ENCODE measurements around the gene ATAD2B.
"Not testable (repeated sequence)": the region's sequence is repeated elsewhere in the genome, so short reads cannot be mapped to it uniquely, and the experiment has no call there.

ATAD2B gene

DNA sequence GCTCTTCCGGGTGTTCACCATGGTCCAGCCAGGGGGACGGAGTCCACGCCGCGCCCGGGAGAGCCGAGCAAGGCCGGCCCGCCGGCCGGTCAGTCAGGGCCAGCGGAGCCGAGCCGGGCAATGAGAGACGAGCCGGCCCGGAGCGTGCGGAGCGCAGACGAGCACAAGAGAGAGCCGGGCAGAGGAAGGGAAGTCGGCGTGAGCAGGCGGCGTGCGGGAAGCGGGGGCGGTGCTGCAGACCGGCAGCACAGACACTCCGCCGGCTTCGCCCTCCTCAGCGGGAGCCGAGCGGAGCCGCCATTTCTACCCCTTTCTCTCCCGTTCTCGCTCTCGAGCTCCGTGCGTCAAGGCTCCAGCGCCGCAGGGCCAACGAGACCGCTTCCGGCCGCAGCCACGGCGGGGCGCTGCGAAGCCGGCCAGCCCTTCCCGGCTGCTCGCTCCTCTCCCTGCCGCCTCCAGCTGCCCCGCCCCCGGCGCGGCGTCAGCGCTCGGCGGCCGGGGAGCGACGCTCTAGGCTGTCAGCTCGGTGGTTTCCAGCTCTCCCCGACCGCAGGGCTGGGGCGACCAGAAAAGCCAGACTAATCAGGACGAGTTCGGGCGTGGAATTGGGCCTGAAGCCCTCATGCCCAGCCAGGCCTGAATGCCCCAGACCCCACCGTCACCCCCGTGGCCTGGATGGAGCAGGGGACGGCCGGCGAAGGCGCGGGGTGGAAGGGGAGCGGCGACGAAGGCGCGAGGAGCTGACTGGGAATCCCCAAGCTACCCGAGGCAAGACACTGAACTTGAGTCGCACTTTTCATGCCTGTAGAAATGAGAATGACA, at the start of gene ATAD2B:
Gene ATAD2B (minus strand): TSS at position 374 of the 822 bp plus-strand sequence. CDS start 353 bp downstream, at position 21.
- TF ChIP-seq, protein P1, sequence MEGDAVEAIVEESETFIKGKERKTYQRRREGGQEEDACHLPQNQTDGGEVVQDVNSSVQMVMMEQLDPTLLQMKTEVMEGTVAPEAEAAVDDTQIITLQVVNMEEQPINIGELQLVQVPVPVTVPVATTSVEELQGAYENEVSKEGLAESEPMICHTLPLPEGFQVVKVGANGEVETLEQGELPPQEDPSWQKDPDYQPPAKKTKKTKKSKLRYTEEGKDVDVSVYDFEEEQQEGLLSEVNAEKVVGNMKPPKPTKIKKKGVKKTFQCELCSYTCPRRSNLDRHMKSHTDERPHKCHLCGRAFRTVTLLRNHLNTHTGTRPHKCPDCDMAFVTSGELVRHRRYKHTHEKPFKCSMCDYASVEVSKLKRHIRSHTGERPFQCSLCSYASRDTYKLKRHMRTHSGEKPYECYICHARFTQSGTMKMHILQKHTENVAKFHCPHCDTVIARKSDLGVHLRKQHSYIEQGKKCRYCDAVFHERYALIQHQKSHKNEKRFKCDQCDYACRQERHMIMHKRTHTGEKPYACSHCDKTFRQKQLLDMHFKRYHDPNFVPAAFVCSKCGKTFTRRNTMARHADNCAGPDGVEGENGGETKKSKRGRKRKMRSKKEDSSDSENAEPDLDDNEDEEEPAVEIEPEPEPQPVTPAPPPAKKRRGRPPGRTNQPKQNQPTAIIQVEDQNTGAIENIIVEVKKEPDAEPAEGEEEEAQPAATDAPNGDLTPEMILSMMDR (IDR thresholded peaks at IDR 0.05; ENCODE audit: low read depth, low read length), result peak; percentile 65
- TF ChIP-seq, protein P2, sequence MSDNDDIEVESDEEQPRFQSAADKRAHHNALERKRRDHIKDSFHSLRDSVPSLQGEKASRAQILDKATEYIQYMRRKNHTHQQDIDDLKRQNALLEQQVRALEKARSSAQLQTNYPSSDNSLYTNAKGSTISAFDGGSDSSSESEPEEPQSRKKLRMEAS (IDR thresholded peaks at IDR 0.05; ENCODE audit: low read depth, low read length), result peak; percentile 46; the same call in 1 of the 2 replicates
- peak; percentile 84 for TF ChIP-seq POLR2A (IDR thresholded peaks at IDR 0.05; ENCODE audit: extremely low read depth, insufficient read length)
- peak; percentile 58 for TF ChIP-seq MYC (IDR thresholded peaks at IDR 0.05; ENCODE audit: low read depth, low read length)
- H3K4me3 ChIP-seq (ENCODE audit: low read depth, low read length), result peak within 1 kb of the TSS; percentile 71
- DNase-seq (ENCODE audit: low read depth), result peak; percentile 97

DNA sequence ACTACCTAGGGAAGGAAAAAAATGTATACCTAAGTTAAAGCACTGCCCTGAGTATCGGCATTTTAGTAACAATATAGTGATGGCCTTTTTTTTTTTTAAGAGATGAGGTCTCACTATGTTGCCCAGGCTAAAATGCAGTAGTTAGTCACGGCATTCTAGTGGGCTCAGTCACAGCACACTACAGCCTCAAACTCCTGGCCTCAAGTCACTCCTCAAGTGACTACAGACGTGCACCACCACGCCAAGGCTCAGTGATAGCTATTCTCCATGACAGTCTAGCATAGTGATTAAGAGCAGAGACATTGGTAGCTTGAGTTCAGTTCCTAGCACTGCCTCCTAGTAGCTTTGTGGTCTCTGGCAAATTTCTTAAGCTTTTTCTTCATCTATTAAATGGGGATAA, 40.9 kb upstream of the ATAD2B start:
- TF ChIP-seq, protein P2 (IDR thresholded peaks at IDR 0.05; ENCODE audit: low read depth, low read length), result no peak
- TF ChIP-seq, protein P1 (IDR thresholded peaks at IDR 0.05; ENCODE audit: low read depth, low read length), result no peak
- TF ChIP-seq MYC (IDR thresholded peaks at IDR 0.05; ENCODE audit: low read depth, low read length) (no peak), POLR2A (IDR thresholded peaks at IDR 0.05; ENCODE audit: extremely low read depth, insufficient read length) (no peak)
- DNase-seq (ENCODE audit: low read depth), result no peak
- H3K4me3 ChIP-seq (ENCODE audit: low read depth, low read length), result no peak overlapping the region

DNA sequence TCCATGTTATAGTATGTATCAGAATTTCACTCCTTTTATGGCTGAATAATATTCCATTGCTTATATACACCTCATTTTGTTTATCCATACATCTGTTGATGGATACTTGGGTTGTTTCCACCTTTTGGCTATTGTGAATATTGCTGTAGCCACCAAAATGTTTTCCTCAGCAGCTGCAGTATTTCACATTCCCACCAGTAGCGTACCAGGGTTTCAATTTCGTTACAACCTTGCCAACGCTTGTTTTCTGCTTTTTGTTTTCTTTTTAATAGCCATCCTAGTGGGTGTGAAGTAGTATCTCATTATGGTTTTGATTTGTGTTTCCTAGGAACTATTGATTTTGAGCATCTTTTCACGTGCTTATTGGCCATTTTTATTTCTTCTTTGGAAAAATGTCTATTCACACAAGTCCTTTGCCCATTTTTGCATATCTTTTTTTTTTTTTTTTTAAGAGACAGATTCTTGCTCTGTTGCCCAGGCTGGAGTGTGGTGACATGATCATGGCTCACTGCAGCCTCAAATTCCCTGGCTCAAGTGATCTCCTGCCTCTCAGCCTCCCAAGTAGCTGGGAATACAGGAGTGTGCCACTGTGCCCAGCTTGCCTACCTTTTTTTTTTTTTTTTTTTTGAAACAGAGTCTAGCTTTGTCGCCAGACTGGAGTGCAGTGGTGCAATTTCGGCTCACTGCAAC, 27.5 kb upstream of the ATAD2B start:
- TF ChIP-seq MYC (IDR thresholded peaks at IDR 0.05; ENCODE audit: low read depth, low read length), result no peak
- TF ChIP-seq, protein P1 (IDR thresholded peaks at IDR 0.05; ENCODE audit: low read depth, low read length), result no peak
- TF ChIP-seq POLR2A (IDR thresholded peaks at IDR 0.05; ENCODE audit: extremely low read depth, insufficient read length), result no peak
- TF ChIP-seq, protein P2 (IDR thresholded peaks at IDR 0.05; ENCODE audit: low read depth, low read length), result no peak
- H3K4me3 ChIP-seq (ENCODE audit: low read depth, low read length), result no peak overlapping the region
- DNase-seq (ENCODE audit: low read depth), result no peak

DNA sequence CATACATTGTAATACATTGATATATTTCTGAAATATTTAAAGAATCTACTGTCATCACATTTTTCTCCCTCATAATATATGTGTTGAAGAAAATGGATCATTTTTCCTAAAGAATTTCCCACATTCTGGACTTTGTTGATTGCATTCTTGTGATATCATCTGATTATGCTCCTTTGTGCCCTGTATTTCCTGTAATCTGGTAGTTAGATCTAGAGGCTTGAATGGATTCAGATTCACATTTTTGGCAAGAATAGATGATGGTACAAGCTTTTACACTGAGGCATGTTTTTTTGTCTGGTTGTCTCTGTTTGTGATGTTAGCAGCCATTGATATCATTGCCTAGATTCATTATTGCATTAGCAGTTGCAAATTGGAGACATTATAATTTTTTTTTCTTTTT, 26.7 kb upstream of the ATAD2B start:
- DNase-seq (ENCODE audit: low read depth), result no peak
- TF ChIP-seq, protein P1 (IDR thresholded peaks at IDR 0.05; ENCODE audit: low read depth, low read length), result no peak
- TF ChIP-seq MYC (IDR thresholded peaks at IDR 0.05; ENCODE audit: low read depth, low read length) (no peak), POLR2A (IDR thresholded peaks at IDR 0.05; ENCODE audit: extremely low read depth, insufficient read length) (no peak)
- TF ChIP-seq, protein P2 (IDR thresholded peaks at IDR 0.05; ENCODE audit: low read depth, low read length), result no peak
- no peak overlapping the region for H3K4me3 ChIP-seq (ENCODE audit: low read depth, low read length)

- not testable (repeated sequence) for H3K4me3 ChIP-seq (ENCODE audit: low read depth, low read length); DNase-seq (ENCODE audit: low read depth)
Observed at GRCh38 chr2:23952558-23952957, 25.6 kb upstream of the ATAD2B start.

GRCh38 chr2:23947350-23947749, 20.4 kb upstream of the ATAD2B start:
- TF ChIP-seq, protein P1 (IDR thresholded peaks at IDR 0.05; ENCODE audit: low read depth, low read length), result no peak
- no peak for TF ChIP-seq POLR2A (IDR thresholded peaks at IDR 0.05; ENCODE audit: extremely low read depth, insufficient read length)
- no peak overlapping the region for H3K4me3 ChIP-seq (ENCODE audit: low read depth, low read length)
- no peak for DNase-seq (ENCODE audit: low read depth)

All from NB4 (cell line).